HG03039 (cell line): ENCODE results near the gene RBM20.

Experiments used
- ATAC-seq: cut with Tn5 transposase; IDR thresholded peaks from one replicate; pipeline ENCODE4 v1.9.1; 2021; ENCODE audit warnings: mild to moderate bottlenecking, moderate library complexity; ENCODE audit not compliant: unreplicated experiment

Gene RBM20

GRCh38 chr10:110845192-110845755 is 201.1 kb downstream of the RBM20 start:
- ATAC-seq: no peak

DNA sequence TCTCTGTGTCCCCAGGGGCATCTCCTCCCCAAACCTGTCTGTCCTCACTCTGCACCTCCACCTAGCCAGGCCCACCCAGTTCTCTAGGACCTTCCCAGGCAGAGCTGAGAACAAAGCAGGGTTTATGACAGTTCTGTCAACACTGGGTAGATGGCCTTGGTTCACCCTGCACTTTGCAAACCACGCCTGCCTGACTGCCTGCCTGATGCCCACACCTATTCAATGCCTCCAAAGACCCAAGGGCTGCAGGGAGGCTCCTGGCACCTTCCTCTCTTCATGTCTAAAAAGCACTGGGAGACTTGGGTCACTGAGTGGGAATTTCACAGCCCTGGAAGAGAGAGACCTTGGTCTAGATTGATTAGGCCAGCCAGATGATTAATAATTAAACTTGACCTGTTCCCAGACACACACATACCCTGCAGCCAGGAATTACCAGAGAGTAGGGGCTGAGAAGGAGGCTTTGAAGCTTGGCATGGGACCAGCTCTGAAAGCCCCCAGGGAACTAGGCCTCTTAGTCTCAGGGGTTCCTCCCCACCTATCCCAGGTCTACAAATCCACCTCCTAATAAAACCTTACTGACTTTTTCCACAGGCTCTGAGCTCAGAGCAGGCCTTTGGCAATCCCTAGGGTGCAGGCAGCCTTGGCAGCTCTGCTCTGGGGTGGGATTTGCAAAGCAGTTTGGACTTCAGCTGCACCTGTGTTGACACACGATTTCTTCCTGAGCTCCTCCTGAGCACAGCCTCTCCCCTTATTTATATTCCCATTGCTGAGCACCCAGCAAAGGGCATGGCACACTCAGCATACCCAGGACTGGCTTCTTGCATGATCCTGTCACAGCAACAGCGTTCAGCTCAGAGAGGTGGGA is 201.9 kb downstream of the RBM20 start:
- ATAC-seq: no peak

DNA sequence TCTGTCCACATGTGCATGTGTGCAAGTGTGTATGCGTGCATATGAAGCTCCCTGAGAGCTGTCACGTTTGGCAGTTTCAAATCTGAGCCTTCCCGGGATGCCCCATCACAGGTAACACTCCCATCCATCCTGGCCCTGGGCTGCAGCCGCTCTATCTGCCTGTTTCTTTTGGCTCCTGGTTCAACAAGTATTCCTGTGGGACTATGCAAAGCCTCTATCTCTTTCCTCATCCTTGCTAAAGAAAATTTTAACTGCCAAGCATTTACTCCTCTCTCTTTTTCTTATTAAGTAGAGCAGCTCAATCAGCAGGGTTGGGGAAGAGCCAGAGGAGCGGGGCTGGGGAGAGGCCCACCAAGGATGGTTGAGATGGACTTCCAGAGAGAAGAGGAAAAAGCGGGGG is 203.2 kb downstream of the RBM20 start:
- ATAC-seq: no peak

DNA sequence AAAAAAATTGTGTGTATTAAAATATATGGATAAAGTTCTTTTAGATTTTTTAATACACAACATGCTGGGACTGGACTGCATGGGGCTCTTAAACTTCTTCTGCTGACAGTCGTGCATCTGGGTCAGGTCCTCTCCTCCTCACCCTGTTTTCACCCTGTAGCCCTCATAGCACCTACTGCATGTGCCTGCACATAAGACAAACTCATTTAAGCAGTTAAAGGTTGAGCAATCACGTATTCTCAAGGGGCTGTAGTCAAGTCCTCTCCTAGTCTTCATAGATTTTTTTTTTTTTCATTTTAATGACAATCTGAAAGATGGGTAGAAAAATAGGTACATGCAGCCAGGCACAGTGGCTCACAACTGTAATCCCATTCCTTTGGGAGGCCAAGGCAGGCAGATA is 204.0 kb downstream of the RBM20 start:
- no peak for ATAC-seq

- no peak for ATAC-seq
These were observed 206.0 kb downstream of the RBM20 start for GRCh38 chr10:110850099-110850498.

DNA sequence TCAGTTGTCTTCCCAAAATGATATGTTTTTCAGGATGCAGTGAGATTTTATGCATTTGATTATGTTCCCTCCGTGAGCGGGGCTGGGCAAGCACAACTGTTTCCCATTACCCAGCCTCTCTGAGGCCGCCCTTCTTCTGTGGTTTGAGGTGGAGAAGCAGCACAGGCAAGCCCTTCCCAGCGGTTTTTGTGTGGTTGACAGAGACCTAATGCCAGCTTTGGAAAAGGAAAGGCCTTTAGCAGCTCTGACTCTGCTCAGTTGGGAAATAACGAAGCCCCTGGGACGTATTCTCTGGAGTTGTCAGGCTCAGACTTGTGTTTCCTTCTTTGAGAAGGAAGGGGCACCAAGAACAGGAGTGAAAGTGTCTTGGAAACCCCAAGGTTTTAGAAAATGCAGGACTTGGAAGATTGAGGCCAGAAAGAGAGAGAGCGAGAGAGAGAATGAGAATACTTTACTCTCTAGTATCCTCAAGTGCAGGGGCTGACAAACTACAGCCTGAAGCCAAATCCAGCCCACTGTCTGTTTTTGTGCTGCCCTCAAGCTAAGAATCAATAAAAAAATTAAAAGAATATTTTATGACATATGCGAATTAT is 207.0 kb downstream of the RBM20 start:
- no peak for ATAC-seq

GRCh38 chr10:110852255-110852896 is 208.2 kb downstream of the RBM20 start:
- ATAC-seq: no peak

DNA sequence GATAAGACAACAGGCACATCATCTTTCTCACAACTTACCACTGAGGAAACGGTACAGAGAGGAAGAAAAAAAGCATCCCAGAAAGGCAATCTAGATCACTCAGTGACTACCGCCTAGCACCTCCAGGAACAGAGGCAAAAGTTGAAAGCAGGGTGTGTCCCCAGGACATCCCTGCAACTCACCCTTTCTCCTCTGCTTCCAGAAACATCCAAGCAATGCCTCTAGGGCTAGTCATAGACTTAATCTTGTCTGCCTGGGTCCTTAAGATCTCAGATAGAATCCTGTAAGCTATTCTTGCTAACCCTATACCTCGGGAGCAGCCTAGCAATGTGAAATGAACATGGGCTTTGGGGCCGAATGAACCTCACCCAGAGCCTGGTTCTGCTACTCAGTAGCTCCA is 208.8 kb downstream of the RBM20 start:
- no peak for ATAC-seq

- ATAC-seq: no peak
These were observed 209.9 kb downstream of the RBM20 start for GRCh38 chr10:110853921-110854605.

GRCh38 chr10:110857265-110858171 is 213.4 kb downstream of the RBM20 start:
- no peak for ATAC-seq

- no peak for ATAC-seq
These were observed 214.3 kb downstream of the RBM20 start for GRCh38 chr10:110858297-110858934.

DNA sequence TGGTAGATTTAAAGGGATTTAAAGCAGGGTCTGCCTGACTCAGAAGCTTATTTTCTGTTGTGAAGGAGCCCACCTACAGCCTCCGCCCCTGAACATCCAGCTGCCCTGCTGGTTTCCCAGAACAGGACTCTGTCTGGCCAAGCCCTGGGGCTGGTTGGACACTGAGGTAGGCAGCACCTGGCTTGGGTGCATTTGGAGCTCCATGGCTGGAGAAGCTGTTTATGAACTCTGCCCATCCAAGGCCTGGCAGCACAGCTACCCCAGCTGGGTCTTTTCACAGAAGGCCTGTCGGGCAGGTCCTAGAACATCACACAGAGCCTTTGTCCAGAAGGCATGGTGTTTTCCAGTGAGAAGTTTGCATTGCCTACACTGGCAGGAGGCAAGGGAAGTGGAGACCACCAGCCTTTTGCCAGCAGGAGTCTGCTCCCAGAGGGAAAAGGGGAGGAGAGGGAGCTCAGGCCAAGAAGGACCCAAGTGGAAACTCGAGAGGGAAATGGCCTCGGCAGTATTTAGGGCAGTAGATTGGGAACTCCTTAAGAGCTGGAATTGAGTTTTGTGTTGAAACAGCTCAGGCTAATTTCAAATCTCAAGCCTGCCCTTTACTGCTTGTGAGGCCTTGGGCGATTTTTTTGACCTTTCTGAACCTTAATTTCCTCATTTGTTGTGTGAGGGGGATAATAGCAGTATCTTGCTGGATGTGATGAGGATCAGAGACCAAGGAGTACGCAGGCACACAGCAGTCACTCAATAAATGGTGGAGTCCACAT is 215.3 kb downstream of the RBM20 start:
- no peak for ATAC-seq

DNA sequence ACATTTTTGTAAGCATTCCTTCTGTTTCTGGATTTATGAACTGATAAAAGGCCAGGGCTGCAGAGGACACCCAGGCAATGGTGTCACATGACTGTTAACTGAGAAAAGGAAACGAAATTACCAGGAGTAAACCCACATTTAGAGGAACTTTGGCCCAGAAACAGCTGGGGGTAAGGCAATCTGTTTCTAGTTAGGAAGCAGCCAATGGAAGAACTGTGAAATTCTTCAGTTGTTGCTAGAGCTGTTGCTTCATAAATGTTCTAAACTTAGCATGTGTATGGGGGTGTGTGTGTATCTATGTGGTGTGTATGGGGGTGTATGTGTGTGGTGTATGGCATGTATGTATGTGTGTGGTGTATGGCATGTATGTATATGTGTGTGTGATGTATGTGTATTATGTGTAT is 215.8 kb downstream of the RBM20 start:
- ATAC-seq: no peak

DNA sequence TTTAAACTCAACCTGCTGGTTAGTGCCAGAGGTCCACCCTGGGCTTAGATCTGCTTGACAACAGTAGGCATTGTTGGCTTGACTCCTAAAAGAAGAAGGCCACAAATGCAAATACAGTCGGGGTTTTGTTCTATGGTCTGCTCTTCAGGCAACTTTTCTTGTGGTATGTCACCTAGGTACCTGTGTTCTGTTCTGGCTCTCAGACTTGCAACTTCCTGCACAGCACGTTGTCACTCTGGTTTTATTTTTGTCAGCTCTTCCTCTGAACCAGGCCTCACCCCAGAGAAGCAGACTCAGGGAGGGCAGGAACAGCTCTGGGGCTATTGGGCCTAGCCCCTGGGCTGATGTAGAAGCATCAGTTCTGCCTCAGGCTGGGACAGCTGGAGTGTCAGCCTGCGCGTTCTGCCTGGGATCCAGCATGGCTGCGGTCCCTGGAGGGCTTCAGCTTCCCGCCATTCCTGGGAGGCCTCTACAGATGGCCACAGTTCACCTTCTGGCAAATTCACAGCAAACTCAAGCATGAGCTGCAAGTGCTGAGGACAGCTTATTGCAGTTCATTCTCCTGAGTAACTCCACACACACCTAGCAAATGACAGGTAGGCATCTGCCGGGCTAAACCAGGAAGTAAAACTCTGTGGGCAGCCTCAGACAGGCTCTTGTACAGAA is 216.6 kb downstream of the RBM20 start:
- peak; percentile 43 for ATAC-seq

GRCh38 chr10:110861476-110861875 is 217.3 kb downstream of the RBM20 start:
- no peak for ATAC-seq

DNA sequence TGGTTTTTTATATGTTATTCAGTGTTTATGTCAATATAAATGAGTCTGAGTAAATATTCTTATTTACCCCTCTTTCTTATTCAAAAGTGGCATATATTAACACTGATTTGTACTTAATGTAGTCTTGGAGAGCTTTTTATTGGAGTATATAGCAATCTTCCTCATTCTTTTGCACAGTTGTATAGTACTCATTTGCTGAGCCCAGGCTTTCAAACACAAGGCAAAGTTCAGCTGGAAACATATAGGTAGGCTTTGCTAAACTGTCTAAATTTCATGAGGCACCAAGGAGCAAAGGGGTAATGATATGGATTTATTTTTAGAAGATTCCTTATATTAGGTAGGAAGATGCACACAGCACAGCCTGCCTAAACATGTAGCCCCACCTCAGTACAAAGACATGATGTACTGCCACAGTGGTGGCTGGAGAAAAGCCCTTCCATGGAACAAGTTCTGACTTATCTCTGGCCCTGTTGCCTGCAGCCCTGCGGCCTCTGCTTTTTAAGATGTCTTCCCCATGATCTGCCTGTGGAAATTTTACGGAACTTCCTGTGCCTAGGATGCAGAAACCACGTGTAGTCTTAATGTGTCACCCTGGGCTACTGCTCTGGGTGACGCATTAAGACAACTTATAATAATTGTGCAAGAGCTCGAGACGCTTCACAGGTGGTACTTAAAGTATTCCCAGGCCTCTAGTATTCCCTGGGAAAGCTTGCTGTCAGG is 218.0 kb downstream of the RBM20 start:
- no peak for ATAC-seq

GRCh38 chr10:110862961-110863360 is 218.8 kb downstream of the RBM20 start:
- no peak for ATAC-seq

DNA sequence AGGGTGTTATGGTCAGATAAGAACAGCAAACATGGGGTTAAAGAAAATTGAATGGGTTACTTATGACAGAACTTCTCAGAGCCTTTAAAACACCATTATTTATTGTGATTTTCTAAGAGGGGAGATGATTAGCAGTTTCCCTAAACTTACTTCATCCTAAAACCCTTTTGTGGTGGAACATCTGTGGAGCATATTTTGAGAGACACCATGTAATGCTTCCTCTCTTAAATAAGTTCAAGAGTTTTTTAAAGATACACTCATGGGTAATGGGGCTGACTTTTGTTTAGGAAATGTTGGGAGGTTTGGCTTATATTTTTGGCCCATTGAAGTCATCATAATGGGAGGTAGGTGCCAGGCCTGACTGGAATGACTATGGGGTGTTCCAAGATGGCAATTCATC is 219.2 kb downstream of the RBM20 start:
- ATAC-seq: no peak
